MM.1S (cell line): ENCODE measurements around the gene SNAPC4.

Experiments used
- DNase-seq: peaks from one replicate; pipeline ENCODE4 v3.0.0-alpha.2; 2015
- H2AFZ ChIP-seq: fragments of 300-600 bp; sonication (generic); 2 replicates; pipeline ENCODE4 v1.6.0; 2016; ENCODE audit warnings: antibody characterized with exemption, low read length
- H3F3A ChIP-seq: fragments of 300-600 bp; sonication (generic); 2 replicates; pipeline ENCODE4 v1.6.1; 2016; ENCODE audit warnings: mild to moderate bottlenecking, antibody characterized with exemption, low read length, moderate library complexity, mixed read lengths; ENCODE audit not compliant: insufficient read depth
- H3K27ac ChIP-seq: fragments of 300-600 bp; sonication (generic); 2 replicates; pipeline ENCODE4 v1.5.1; 2016; ENCODE audit warnings: mild to moderate bottlenecking, low read length
- H3K27me3 ChIP-seq: fragments of 300-600 bp; sonication (generic); replicated peaks from 2 replicates; pipeline ENCODE4 v1.6.0; 2016; ENCODE audit warnings: low read length; ENCODE audit not compliant: insufficient read depth
- H3K36me3 ChIP-seq: fragments of 300-600 bp; sonication (generic); replicated peaks from 2 replicates; pipeline ENCODE4 v1.6.1; 2016; ENCODE audit warnings: mild to moderate bottlenecking, low read length, mixed read lengths; ENCODE audit not compliant: insufficient read depth
- H3K4me1 ChIP-seq: fragments of 300-600 bp; sonication (generic); 2 replicates; pipeline ENCODE4 v1.6.1; 2016; ENCODE audit warnings: low read length, mixed read lengths
- H3K4me2 ChIP-seq: fragments of 300-600 bp; sonication (generic); 2 replicates; pipeline ENCODE4 v1.6.0; 2016; ENCODE audit warnings: low read depth, low read length
- H3K4me3 ChIP-seq: fragments of 300-600 bp; sonication (generic); 2 replicates; pipeline ENCODE4 v1.5.1; 2016; ENCODE audit warnings: low read length, mixed read lengths
- H3K79me2 ChIP-seq: fragments of 300-600 bp; sonication (generic); 2 replicates; pipeline ENCODE4 v1.6.1; 2016; ENCODE audit warnings: mixed run types, low read length, mixed read lengths
- H3K9ac ChIP-seq: fragments of 300-600 bp; sonication (generic); 2 replicates; pipeline ENCODE4 v1.6.1; 2016; ENCODE audit warnings: low read length, mixed read lengths
- H3K9me2 ChIP-seq: fragments of 300-600 bp; sonication (generic); replicated peaks from 2 replicates; pipeline ENCODE4 v1.6.1; 2016; ENCODE audit warnings: mild to moderate bottlenecking, low read length, mixed read lengths; ENCODE audit not compliant: insufficient read depth
- H3K9me3 ChIP-seq: fragments of 300-600 bp; sonication (generic); replicated peaks from 2 replicates; pipeline ENCODE4 v1.6.1; 2016; ENCODE audit warnings: mild to moderate bottlenecking, low read length, mixed read lengths; ENCODE audit not compliant: insufficient read depth
- H4K20me1 ChIP-seq: fragments of 300-600 bp; sonication (generic); 2 replicates; pipeline ENCODE4 v1.6.1; 2016; ENCODE audit warnings: mild to moderate bottlenecking, low read length, moderate library complexity, mixed read lengths; ENCODE audit not compliant: insufficient read depth
- EZH2 ChIP-seq: fragments of 300-600 bp; sonication (generic); optimal IDR thresholded peaks from 2 replicates; pipeline ENCODE3; 2017; ENCODE audit warnings: low read depth, mild to moderate bottlenecking, antibody characterized with exemption, low read length, mixed read lengths
- EZH2phosphoT487 ChIP-seq: fragments of 300-600 bp; sonication (generic); IDR thresholded peaks from 2 replicates; pipeline ENCODE4 v1.6.1; 2018; ENCODE audit warnings: antibody characterized with exemption, low read length
- TF ChIP-seq, protein P1 (sequence below): fragments of 300-600 bp; sonication (generic); IDR thresholded peaks from 2 replicates; pipeline ENCODE4 v1.5.1; 2016; ENCODE audit warnings: antibody characterized with exemption, low read length, mixed read lengths

The SNAPC4 gene

DNA sequence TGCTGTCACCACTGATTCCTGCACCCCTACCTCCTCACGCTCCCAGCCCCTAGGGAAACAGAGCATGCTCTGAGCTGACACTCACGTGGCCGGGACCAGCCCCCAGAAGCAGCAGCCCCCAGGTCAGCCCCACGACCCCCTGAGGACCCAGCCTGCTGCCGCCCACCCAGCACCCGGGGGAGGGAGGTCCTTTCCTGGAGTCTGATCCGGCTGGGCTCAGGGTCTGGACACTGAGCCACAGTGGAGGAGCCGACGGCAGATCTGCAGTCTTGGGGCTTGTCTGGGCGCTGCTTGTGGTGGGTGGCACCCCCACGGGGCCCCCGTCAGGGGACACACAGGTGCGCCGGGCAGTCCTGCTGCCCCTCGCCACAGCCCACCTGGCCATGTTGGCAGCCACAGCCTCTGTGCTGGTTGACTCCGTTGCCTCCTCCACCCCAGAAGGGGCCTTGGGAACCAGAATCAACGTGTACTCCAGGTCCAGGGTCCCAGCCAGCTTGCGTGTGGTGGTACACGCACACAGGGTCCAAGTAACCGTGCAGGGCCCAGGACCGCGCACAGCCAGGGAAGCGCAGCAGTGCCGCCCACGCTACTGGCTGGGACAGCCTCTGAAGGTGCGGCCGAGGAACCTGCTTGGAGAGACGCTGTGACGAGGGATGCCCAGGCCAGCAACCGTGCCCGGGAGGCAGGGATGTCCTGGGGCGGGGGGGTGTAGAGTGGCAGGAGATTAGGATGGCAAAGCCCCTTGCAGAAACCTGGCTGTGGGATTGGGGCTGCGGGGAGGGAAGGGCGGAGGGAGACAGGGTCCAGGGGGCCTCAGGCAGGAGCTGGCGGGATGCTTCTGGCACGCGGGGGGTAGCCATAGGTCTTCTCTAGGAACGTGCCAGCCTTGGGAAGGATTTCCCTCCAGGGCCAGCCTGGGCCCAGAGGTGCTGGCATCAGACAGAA lies 39.9 kb downstream of the SNAPC4 start:
- no peak for DNase-seq
- Histone ChIP-seq H3K27ac (no peak overlapping the region), H3K4me1 (peaks cover 5% of the 10 kb centered on the region), H3K27me3 (peaks cover 22% of the 10 kb centered on the region), H2AFZ (no peak overlapping the region), H3K36me3 (no peaks in the 10 kb centered on the region), H3K4me2 (no peak overlapping the region), H3K9me2 (no peaks in the 10 kb centered on the region), H3F3A (no peaks in the 10 kb centered on the region), H3K4me3 (no peak overlapping the region), H3K9ac (no peak overlapping the region), H4K20me1 (no peaks in the 10 kb centered on the region; the same call in 1 of the 2 replicates), H3K9me3 (no peaks in the 10 kb centered on the region), H3K79me2 (peaks cover 11% of the 10 kb centered on the region; the same call in 1 of the 2 replicates)
- TF ChIP-seq EZH2 (no peak), EZH2phosphoT487 (no peak)
- TF ChIP-seq, protein P1, sequence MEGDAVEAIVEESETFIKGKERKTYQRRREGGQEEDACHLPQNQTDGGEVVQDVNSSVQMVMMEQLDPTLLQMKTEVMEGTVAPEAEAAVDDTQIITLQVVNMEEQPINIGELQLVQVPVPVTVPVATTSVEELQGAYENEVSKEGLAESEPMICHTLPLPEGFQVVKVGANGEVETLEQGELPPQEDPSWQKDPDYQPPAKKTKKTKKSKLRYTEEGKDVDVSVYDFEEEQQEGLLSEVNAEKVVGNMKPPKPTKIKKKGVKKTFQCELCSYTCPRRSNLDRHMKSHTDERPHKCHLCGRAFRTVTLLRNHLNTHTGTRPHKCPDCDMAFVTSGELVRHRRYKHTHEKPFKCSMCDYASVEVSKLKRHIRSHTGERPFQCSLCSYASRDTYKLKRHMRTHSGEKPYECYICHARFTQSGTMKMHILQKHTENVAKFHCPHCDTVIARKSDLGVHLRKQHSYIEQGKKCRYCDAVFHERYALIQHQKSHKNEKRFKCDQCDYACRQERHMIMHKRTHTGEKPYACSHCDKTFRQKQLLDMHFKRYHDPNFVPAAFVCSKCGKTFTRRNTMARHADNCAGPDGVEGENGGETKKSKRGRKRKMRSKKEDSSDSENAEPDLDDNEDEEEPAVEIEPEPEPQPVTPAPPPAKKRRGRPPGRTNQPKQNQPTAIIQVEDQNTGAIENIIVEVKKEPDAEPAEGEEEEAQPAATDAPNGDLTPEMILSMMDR, result no peak

DNA sequence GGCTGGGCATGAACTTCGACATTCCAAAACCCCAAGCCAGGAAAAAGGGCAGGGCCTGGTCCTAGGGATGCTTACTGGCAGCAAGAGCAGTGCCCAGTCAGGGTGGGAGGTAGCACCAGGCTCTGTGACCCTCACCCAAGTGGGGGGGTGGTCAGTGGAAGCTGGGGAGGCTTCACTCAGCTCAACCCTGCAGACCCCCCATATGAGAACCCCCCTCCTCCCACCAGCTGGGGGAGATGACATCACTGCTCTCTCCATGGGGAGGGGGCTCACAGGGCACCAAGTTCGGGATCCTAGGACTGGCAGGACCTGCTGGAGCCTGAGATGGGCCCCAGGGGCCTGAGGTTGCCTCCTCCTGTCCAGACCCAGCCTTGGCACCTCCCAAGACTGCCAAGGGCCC lies 41.1 kb downstream of the SNAPC4 start:
- TF ChIP-seq, protein P1, result no peak
- TF ChIP-seq EZH2phosphoT487 (no peak), EZH2 (no peak)
- Histone ChIP-seq H3K36me3 (no peaks in the 10 kb centered on the region), H4K20me1 (no peaks in the 10 kb centered on the region; the same call in 1 of the 2 replicates), H3K79me2 (peaks cover 11% of the 10 kb centered on the region; the same call in 1 of the 2 replicates), H3K4me1 (peaks cover 2% of the 10 kb centered on the region), H3K9ac (no peak overlapping the region), H3K4me3 (no peak overlapping the region), H3K9me3 (no peaks in the 10 kb centered on the region), H3K9me2 (no peaks in the 10 kb centered on the region), H3K27me3 (peaks cover 32% of the 10 kb centered on the region), H3F3A (no peaks in the 10 kb centered on the region), H2AFZ (no peak overlapping the region), H3K4me2 (no peak overlapping the region), H3K27ac (no peak overlapping the region)
- no peak for DNase-seq

DNA sequence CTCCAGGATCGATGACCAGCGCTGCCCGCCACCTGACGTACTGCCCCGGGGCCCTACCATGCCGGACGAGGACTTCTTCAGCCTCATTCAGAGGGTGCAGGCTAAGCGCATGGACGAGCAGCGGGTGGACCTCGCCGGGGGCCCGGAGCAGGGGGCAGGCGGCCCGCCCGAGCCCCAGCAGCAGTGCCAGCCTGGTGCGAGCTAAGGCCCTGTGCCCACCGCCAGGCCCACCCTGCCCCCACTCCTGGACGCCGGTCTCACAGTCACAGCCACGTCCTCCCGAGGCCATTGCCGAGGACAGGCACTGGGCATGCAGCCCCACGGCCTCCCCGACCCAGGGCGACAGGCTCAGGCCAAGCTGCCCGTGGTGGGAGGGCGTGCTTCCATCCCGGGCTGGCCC lies 42.0 kb downstream of the SNAPC4 start:
- Histone ChIP-seq H3K27me3 (peaks cover 40% of the 10 kb centered on the region), H3F3A (no peaks in the 10 kb centered on the region), H3K9me3 (no peaks in the 10 kb centered on the region), H4K20me1 (no peaks in the 10 kb centered on the region; the same call in 1 of the 2 replicates), H3K9me2 (no peaks in the 10 kb centered on the region), H3K36me3 (no peaks in the 10 kb centered on the region), H3K79me2 (peaks cover 11% of the 10 kb centered on the region; the same call in 1 of the 2 replicates), H3K4me2 (no peak overlapping the region), H3K4me1 (no peaks in the 10 kb centered on the region), H2AFZ (no peak overlapping the region), H3K9ac (no peak overlapping the region), H3K27ac (no peak overlapping the region), H3K4me3 (no peak overlapping the region)
- TF ChIP-seq EZH2 (no peak), EZH2phosphoT487 (no peak)
- TF ChIP-seq, protein P1, result no peak
- no peak for DNase-seq
